HG02571 (cell line): Measurements from ENCODE around the gene PSMD4.
"Not testable (repeated sequence)": the region's sequence is repeated elsewhere in the genome, so short reads cannot be mapped to it uniquely, and the experiment has no call there.

Source experiments
- ATAC-seq: cut with Tn5 transposase; IDR thresholded peaks from one replicate; pipeline ENCODE4 v1.9.1; 2021; ENCODE audit warnings: mild to moderate bottlenecking, moderate library complexity; ENCODE audit not compliant: unreplicated experiment

PSMD4 gene

DNA sequence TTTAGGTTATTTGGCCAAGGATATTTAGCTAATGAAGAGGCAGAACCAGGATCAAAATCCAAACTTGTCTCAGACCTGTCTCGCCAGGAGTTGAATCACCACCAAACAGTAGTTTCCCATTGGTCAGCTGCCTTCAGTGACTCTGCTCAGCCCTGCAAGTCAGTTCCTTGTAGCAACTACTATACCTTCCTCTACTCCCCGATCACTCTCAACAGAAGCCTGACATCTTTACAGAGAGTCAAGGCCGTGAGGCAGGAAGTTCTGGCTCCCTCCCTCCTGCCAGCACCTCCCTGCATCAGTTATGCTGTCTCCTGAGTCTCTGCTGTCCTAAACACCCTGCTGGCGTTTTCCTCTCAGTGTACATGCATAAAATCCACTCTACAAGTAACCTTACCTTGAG, 13.2 kb downstream of the PSMD4 start:
- ATAC-seq, result no peak

- ATAC-seq, result no peak
Observed at GRCh38 chr1:151273924-151274466, 19.5 kb downstream of the PSMD4 start.

DNA sequence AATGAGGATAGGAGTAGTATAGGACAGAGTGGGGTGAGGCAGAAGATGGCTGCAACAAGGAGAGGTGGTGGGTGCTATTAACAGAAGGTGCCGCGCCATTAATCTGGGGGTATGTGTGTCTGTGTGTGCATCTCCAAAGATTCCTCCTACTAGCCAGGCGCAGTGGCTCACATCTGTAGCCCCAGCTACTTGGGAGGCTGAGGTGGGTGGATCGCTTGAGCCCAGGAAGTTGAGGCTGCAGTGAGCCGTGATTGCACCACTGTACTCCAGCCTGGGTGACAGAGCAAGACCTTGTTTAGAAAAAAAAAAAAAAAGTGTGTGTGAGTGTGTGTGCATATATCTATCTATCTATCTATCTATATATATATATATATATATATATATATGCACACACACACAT, 20.8 kb downstream of the PSMD4 start:
- ATAC-seq, result not testable (repeated sequence)

GRCh38 chr1:151277249-151277648, 22.7 kb downstream of the PSMD4 start:
- no peak for ATAC-seq

GRCh38 chr1:151281225-151281968, 26.9 kb downstream of the PSMD4 start:
- peak; percentile 41 for ATAC-seq

DNA sequence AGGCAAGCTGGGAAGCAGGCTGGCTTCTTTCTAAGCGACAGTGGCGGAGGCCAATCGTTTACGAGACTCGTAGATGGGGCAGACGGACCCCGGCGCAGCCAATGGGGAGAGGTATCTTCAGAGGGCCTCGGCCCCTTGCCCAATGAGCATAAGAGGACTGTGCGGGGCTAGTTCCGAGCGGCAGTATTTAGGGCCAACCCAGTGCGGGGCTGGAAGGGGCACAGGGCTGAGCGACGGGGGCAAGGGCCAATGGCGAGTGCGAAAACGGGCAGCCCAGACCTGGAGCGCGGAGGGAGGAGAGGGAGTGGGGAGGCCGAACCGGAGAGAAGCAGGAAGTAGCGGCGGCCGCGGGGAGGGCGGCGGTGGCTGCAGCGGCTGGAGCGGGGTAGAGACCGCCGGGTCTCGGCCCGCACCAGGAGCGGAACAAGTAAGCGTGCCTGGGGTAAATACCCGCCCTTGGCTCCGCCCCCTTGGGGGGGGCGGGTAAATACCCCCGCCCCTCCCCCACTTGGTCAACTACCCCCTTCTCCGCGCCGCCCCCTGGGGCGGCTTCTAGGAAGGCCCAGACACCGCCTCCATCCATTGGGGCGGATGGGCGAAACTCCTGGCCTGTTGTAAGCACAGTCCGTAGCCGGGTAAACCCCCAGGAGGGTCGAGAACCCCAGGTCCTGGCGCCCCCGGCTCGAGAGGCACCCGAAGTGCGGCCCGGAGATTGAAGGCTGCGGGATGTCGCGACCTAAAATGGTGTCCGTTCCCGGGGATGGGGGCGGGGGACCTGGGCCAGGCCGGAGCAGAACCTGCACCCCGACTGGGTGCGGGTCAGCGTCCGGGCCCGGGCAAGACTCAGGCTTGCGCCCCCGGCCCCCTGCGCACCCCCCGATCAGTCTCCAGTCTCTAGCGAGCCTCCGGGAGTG, 27.7 kb downstream of the PSMD4 start, which contains the start of gene ZNF687:
Gene ZNF687 (plus strand): TSS at position 331 of the 914 bp plus-strand sequence. CDS start 3,993 bp downstream, outside the sequence.
- peak; percentile 87 for ATAC-seq

- ATAC-seq, result no peak
Observed at GRCh38 chr1:151282883-151283725, 28.6 kb downstream of the PSMD4 start.

GRCh38 chr1:151284013-151284577, 29.6 kb downstream of the PSMD4 start:
- no peak for ATAC-seq

- ATAC-seq, result no peak
Observed at GRCh38 chr1:151286619-151287340, 32.2 kb downstream of the PSMD4 start.

GRCh38 chr1:151287341-151287699, 32.8 kb downstream of the PSMD4 start:
- no peak for ATAC-seq

- ATAC-seq, result no peak
Observed at GRCh38 chr1:151287767-151288500, 33.4 kb downstream of the PSMD4 start.

- no peak for ATAC-seq
Observed at GRCh38 chr1:151288502-151288901, 34.0 kb downstream of the PSMD4 start.

DNA sequence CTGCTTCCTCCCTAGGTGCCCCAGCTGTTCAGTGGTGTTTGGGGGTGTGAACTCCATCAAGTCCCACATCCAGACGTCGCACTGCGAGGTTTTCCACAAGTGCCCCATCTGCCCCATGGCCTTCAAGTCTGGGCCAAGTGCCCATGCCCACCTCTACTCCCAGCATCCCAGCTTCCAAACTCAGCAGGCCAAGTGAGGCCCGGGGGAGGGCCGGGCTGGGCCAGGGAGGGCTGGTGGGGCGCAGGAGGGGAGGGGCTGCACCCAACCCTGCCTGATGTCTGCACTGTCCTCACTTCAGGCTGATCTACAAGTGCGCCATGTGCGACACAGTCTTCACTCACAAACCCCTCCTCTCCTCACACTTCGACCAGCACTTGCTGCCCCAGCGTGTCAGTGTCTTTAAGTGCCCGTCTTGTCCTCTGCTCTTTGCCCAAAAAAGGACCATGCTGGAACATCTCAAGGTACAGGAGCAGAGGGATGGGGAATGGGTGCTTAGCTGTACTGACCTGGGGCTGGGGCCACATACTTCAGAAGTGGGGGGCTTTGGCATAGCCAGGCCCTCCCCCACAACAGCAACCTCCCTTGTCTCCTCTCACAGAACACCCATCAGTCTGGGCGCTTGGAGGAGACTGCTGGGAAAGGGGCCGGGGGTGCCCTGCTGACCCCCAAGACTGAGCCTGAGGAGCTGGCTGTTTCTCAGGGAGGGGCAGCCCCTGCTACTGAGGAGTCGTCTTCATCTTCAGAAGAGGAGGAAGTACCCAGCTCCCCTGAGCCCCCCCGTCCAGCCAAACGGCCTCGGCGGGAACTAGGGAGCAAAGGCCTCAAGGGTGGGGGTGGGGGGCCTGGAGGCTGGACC, 34.8 kb downstream of the PSMD4 start:
- no peak for ATAC-seq

DNA sequence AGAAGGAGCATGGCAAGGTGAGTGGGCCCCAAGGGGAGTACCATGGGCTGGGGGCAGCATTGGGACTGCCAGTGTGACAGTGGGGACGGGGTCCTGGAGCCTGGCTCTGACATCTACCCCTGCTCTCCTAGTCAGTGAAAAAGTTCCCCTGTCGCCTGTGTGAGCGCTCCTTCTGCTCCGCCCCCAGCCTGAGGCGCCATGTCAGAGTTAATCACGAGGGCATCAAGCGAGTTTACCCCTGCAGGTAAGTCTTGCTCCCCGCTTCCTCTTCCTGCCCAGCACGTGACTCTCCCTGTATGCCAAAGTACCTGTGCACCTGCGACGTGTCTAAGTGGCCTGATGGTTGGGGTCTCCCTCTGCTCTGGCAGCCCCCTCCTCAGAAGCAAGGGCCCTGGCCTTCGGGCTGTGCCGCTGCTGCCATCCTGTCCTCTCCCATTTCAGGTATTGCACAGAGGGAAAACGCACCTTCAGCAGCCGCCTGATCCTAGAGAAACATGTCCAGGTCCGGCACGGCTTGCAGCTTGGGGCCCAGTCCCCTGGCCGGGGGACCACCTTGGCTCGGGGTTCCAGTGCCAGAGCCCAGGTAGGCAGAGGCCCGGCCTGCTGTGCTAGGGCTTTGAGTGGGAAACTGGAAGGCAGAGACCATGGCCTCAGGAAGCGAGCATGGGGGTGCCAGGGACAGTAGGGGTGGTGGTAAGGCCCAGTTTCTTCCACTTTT, 35.6 kb downstream of the PSMD4 start:
- no peak for ATAC-seq

DNA sequence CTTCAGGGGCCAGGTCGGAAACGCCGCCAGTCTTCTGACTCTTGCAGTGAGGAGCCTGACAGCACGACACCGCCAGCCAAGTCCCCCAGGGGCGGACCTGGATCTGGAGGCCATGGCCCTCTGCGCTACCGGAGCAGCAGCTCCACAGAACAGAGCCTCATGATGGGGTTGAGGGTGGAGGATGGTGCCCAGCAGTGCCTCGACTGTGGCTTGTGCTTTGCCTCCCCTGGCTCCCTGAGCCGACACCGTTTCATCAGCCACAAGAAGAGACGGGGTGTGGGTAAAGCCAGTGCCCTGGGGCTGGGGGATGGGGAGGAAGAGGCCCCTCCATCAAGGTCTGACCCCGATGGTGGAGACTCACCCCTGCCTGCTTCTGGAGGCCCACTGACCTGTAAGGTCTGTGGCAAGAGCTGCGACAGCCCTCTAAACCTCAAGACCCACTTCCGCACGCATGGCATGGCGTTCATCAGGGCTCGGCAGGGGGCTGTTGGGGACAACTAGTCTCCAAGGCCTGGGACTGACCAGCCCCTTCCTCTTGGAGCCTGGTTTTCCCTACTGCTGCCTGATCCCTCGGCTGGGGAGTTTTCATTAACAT, 36.3 kb downstream of the PSMD4 start:
- ATAC-seq, result no peak

DNA sequence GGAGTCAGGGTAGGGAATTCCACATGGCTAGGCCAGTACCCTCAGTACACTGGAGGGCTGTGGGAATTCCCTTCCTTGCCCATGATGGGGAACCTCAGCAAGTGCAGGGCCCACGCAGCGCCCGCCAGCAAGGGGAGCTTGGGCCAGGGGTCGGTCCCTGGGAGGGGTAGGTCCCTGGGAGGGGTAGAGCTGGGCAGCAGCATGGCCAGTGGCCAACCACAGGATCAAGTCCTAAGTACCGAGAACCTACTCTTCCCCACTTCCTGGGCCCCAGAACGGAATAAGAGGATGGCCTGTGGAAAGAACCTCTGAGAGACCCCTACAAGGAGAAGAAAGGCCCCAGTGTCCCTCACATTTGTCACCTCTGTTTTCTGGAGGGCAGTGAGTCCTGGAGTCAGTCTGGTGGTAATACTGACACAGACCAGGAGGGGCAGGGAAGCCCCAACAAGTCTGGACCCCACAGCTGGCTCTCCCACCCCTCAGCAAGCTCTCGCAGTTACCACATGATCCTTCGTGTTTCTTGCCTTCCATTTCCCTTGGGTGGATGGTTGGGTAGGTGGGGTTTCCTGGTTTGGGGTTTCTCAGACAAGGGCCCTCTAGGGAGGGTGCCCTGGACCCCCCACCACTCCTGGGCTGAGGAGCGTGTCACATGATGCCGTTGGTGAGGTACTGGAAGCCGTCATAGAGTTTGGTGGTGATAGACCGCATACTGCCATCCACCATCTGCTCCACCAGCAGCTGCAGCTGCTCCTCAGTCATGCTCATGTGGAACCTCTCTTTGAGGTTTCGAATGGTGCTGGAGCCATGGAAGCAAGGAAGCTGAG, 37.9 kb downstream of the PSMD4 start:
- no peak for ATAC-seq
